HEK293T (cell line): ENCODE data around the gene AQP1.

Experiments
- BHLHE40 ChIP-seq: fragments of 450-650 bp; IDR thresholded peaks from 2 replicates; pipeline ENCODE4 v1.6.1; 2016; ENCODE audit warnings: mild to moderate bottlenecking, moderate library complexity, borderline replicate concordance
- FOXM1 ChIP-seq: fragments of 450-650 bp; IDR thresholded peaks from 2 replicates; pipeline ENCODE4 v1.6.1; 2017; ENCODE audit warnings: mild to moderate bottlenecking, borderline replicate concordance
- HDGF ChIP-seq: fragments of 450-650 bp; IDR thresholded peaks from 2 replicates; pipeline ENCODE4 v1.6.1; 2017; ENCODE audit warnings: antibody characterized with exemption, borderline replicate concordance

DNA sequence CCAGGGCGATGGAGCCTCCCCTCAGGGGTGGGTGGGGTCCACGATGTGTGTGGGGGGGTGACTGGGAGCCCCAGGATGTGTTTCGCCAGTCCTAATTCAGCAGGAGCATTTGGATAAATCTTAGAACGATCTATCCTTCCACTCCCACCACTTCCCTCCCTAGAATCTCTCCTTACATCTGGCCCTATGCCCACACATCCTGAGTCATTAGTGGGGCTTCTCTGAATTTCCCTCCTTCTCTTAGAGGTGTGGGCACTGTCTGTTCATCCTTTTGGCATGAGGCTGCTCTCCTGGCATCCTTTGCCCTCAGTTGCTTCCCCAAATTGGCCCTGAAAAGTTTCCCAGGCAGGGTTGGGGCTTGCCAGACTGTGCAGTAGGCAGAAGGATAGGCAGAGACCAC is 53.7 kb downstream of the AQP1 start:
- TF ChIP-seq BHLHE40 (no peak), FOXM1 (no peak), HDGF (no peak)
